NOMO-1 (cell line): ENCODE results near the gene MED12L.

Experiments used
- DNase-seq, 2 experiments: peaks; one replicate each; lab custom pipeline; 2025; ENCODE audit not compliant: unreplicated experiment in 2 of 2; lab: John Stamatoyannopoulos, UW

MED12L gene

DNA sequence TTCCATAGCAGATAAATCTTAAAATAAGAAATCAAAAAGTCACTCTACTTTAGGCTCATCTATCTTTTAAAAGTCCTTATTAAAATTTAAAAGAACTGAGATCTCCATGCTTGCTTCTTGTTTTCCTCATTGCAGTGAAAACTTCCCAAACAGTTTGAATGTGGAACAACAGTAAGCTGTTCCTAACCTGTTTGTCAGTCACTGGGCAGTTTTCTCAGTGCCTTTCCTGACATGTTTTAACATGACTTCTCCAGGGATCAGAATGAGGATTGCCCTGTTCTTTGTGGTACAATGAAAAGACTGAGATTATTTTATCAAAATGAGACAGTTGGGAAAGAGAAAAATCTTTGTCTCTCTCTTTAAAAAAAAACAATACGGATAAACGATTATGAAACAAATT, 230.4 kb downstream of the MED12L start:
- no peak for DNase-seq

- no peak for DNase-seq
These were observed 231.0 kb downstream of the MED12L start, which contains the start of gene GPR87 for GRCh38 chr3:151316267-151316991. TSS of gene GPR87 (minus strand) at chr3:151316820. CDS start at chr3:151300100, 16,720 bp downstream.

- peak; percentile 29 to 57 for DNase-seq
These were observed 232.8 kb downstream of the MED12L start for GRCh38 chr3:151318313-151318712.

DNA sequence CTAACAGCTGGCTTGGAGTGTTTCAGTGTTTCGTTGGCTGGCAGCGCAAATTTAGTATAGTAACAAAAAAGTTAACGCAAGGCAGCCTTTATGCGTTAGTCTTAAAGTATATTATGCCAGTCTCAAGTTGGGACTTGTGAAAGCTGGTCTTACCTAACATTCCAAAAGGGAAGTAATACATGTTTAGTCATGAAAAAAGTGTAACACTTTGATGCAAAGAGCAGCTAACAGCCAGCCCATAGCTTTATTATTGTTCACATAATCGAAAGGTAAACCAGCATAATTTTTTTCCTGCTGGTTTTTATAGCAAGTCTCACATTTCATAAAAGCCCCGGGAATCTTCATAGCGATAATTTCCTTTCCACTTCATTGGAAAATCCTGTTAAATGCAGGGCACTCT, 233.5 kb downstream of the MED12L start:
- peak; percentile 77 to 96 for DNase-seq

GRCh38 chr3:151319628-151320027, 234.2 kb downstream of the MED12L start:
- DNase-seq: no peak

GRCh38 chr3:151320131-151320530, 234.7 kb downstream of the MED12L start:
- DNase-seq: no peak

DNA sequence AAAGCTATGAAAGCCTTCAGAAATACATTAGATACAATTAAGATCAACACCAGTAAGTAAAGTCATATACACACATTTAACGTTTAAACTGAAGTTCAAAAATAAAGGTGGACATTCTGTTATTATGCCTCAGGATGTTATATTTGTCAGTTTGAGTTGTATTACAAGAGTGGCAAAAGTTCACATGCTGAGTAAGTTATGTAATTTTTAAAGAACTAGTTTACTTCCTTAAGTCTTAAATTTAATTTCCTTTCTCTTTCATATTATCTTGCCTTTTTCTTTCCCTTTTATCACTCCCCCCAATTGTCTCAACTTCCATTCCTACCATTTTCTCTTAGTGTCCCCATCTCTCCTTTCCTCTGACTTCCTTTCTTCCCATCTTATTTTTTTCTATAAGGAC, 236.1 kb downstream of the MED12L start:
- peak; percentile 16 to 79 for DNase-seq

GRCh38 chr3:151322511-151322910, 237.0 kb downstream of the MED12L start:
- DNase-seq: no peak

DNA sequence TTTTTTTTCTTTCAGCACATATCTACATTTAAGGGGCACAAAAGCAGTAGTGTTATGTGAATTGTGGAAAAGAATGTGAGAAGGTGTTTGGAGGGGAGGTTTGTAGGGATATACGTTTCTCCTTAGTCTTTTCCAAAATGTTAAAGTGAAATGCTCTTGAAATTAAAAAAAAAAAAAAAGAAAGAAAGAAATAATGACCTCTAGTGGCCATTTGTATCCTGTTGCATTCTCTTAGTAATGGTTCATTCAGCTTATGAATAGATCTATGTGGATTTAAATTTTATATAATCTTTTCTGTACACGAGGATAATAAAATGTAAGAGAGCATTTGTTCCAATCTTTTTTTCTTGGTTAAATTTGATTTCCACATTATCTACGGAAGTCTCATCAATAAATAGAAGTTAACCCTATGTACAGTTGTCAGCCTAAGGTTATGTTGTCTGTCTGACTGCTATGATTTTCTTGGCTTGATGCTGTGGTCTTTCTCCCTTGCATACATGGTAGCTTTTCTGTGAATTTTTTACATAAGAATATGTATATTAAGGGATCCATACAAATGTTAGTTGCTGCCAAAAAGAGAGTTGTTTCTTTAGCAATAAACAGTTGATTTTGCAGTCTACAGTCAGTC, 242.2 kb downstream of the MED12L start:
- peak in 1 of 2 experiments; percentile 68 for DNase-seq

DNA sequence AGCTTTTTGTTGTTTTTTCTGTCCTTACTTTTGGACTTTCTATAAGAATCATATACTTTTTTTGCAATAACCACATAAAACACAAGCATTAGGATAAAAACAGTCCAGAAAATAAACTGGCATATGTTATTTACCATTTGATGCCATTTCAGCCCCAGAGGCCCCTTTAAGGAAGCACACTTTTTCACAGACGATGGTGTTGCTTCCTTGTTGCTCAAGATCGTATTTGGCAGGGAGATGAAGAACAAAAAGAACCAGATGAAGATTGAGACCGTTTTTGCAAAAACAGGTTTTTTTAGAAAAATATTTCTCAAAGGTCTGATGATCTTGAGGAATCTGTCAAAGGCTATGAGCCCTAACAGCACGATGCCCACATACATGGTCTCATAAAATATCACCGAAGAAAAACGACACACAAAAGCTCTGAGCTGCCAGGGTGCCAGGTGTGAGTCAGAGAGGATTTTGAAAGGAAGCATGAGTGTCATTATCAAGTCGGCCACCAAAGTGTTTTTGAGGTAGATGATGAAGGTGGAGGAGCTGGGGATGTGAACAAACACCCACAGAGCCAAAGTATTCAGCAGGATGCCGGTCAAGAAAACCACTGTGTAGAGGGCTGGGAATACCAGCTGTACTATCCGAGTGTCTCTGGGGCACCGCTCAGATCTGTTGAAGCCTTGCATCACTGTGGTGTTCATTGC, 243.0 kb downstream of the MED12L start:
- peak; percentile 84 to 90 for DNase-seq

GRCh38 chr3:151329363-151329762, 243.9 kb downstream of the MED12L start, which contains the start of gene P2RY13:
TSS of gene P2RY13 (minus strand) at chr3:151329549. CDS start at chr3:151329528, 21 bp downstream.
- peak; percentile 39 to 80 for DNase-seq

- peak; percentile 61 to 78 for DNase-seq
These were observed 244.9 kb downstream of the MED12L start for GRCh38 chr3:151330379-151330778.

GRCh38 chr3:151330899-151331298, 245.4 kb downstream of the MED12L start:
- DNase-seq: peak; percentile 28 to 83

DNA sequence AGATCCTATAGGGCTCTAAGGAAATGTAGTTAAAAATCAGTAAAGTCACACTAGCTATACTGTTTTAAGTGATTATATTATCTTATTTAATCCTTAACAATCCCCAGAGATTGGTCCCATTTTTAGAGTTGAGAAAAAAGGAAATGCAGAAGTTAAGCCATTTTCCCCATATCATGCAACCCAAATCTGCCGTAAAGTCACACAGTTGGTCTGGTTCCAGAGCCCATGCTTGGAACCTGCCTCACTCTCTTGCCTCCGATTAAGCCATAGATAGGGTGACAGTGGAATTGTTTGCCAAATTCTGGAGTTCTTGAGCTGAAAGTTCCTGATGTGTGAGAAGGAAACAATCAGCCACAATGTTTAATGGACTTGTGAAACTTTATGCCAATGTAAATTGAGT, 246.2 kb downstream of the MED12L start:
- peak; percentile 7 to 27 for DNase-seq

DNA sequence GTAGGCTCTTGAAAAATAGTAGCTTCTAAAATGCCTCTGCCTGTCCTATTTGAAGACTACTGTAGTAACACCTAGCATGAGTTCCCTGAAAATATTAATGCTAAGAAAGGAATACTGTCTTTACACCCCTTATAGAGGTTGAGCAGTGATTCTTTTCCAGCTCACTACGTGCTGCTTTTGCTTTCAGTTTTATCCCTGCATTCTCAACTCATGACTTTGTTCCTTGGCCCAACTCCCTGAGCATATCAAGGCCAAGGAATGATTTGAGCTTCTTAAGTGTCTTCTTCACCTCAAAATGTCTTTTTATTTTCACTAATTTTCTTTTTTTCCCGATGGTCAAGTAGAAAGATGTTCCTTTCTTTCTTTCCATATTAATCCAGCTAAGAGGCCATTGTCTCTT, 260.4 kb downstream of the MED12L start:
- no peak for DNase-seq

- DNase-seq: peak; percentile 89 to 99
These were observed 260.8 kb downstream of the MED12L start for GRCh38 chr3:151346292-151346691.

DNA sequence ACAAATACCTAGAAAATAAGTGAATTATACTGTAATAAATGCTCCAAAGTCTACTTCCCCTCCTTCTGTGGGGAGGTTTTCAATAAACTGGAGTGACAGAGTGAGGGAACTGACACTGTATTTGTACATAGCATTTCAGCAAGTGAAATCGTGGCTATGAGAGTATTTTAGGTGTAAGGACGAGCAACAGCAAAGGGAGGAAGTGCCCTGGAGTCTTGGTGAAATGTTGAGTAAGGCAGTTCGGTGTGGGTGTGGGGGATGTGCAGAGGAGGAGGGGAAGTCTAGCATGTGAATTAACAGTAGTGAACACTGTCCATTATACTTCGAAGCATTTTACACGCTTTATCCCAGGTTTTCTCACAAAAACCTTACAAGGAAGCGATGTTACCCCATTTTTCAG, 262.0 kb downstream of the MED12L start:
- peak; percentile 99 to 100 for DNase-seq

- peak in 1 of 2 experiments; percentile 58 for DNase-seq
These were observed 265.2 kb downstream of the MED12L start for GRCh38 chr3:151350656-151351055.

- DNase-seq: peak; percentile 48 to 88
These were observed 265.8 kb downstream of the MED12L start for GRCh38 chr3:151351219-151351618.

DNA sequence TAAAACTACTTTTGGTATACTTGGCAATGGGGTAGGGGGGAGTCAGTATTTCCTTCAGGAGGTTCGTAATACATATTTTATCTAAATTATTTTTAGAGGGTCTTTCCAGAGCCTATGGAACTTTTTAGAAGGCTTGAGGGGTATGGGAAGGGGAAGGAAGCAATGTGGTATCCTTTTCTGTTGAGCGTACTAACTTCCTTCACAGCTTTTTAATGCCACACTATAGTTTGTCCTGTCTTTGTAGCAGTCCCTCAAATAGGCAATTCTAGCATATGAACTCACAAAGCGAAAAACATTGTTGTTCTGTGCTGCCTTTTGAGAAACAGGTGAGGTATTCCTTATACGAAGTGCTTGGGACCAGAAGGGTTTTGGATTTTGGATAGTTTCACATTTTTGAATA, 266.2 kb downstream of the MED12L start:
- DNase-seq: no peak

DNA sequence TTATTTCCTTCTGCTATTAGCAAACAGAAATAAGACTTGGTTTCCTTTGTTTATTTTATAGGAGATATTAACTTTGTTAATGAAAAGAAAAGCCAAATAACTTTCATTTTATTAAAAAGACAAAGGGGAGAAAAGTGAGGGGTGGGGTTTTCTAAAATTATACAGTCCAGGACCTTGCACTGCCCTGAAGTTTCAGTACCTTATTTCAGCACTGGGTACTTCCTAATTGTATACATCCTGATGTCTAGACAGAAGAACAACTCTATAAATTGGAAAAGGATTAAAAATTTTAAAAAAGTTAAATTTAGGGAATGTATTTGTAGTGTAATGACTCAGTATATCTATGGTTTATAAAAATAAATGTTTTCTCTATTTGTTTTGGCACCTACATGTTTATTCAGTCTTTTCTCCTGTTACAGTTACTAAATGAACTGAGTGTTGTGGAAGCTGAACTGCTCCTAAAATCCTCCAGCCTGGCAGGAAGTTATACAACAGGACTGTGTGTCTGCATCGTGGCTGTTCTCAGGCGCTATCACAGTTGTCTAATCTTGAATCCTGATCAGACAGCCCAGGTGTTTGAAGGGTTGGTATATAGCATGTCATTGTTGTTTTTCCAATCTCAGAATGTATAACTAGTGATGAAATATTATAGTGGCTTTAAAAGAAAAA, 271.5 kb downstream of the MED12L start:
- DNase-seq: peak; percentile 17 to 60
